WERI-Rb-1 (cell line): Measurements from ENCODE around the gene MUC4.
"Not testable (repeated sequence)": the region's sequence is repeated elsewhere in the genome, so short reads cannot be mapped to it uniquely, and the experiment has no call there.

Experiments used
- DNase-seq: peaks from one replicate; pipeline ENCODE4 v3.0.0-alpha.2; 2020
- H3K27ac ChIP-seq: fragments of 250-450 bp; sonication (Bioruptor Pico); 2 replicates; pipeline ENCODE4 v1.5.1; 2020; ENCODE audit warnings: mild to moderate bottlenecking, moderate library complexity
- H3K27me3 ChIP-seq: fragments of 250-450 bp; sonication (Bioruptor Pico); 2 replicates; pipeline ENCODE4 v1.5.1; 2021; ENCODE audit warnings: mild to moderate bottlenecking, low read depth, moderate library complexity; ENCODE audit not compliant: insufficient read depth, severe bottlenecking
- H3K36me3 ChIP-seq: fragments of 250-450 bp; sonication (Bioruptor Pico); 2 replicates; pipeline ENCODE4 v1.5.1; 2020; ENCODE audit warnings: mild to moderate bottlenecking, moderate library complexity
- H3K4me3 ChIP-seq: 2 replicates; pipeline ENCODE4 v1.5.1; 2011; ENCODE audit warnings: low read depth, mild to moderate bottlenecking, control low read depth, low read length
- H3K9me3 ChIP-seq: fragments of 250-450 bp; sonication (Bioruptor Pico); 2 replicates; pipeline ENCODE4 v1.5.1; 2021; ENCODE audit warnings: mild to moderate bottlenecking, moderate library complexity; ENCODE audit not compliant: severe bottlenecking
- CTCF ChIP-seq: IDR thresholded peaks from 2 replicates; pipeline ENCODE4 v1.5.1; 2011; ENCODE audit warnings: low read depth, mild to moderate bottlenecking, control low read depth, inconsistent platforms, low read length

The MUC4 gene

GRCh38 chr3:195746751-195747150 is 65.0 kb downstream of the MUC4 start:
- no peak for TF ChIP-seq CTCF
- no peak overlapping the region for H3K4me3 ChIP-seq
- H3K27me3 ChIP-seq, result no peaks in the 10 kb centered on the region
- H3K36me3 ChIP-seq, result no peaks in the 10 kb centered on the region
- H3K9me3 ChIP-seq, result no peaks in the 10 kb centered on the region
- H3K27ac ChIP-seq, result no peak overlapping the region
- no peak for DNase-seq

- TF ChIP-seq CTCF, result no peak
- Histone ChIP-seq H3K27me3 (no peaks in the 10 kb centered on the region), H3K27ac (no peak overlapping the region), H3K9me3 (no peaks in the 10 kb centered on the region), H3K36me3 (no peaks in the 10 kb centered on the region), H3K4me3 (no peak overlapping the region)
- no peak for DNase-seq
These were observed 65.4 kb downstream of the MUC4 start for GRCh38 chr3:195746346-195746745.

- Histone ChIP-seq H3K27ac (no peak overlapping the region), H3K36me3 (no peaks in the 10 kb centered on the region), H3K27me3 (no peaks in the 10 kb centered on the region), H3K9me3 (no peaks in the 10 kb centered on the region), H3K4me3 (no peak overlapping the region)
- no peak for TF ChIP-seq CTCF
- no peak for DNase-seq
These were observed 67.3 kb downstream of the MUC4 start for GRCh38 chr3:195744437-195744836.

GRCh38 chr3:195739561-195740111 is 72.1 kb downstream of the MUC4 start:
- Histone ChIP-seq H3K27me3 (no peaks in the 10 kb centered on the region), H3K9me3 (no peaks in the 10 kb centered on the region), H3K4me3 (no peak overlapping the region), H3K36me3 (no peaks in the 10 kb centered on the region), H3K27ac (no peak overlapping the region)
- no peak for TF ChIP-seq CTCF
- DNase-seq, result no peak

GRCh38 chr3:195738274-195739044 is 73.3 kb downstream of the MUC4 start:
- H3K27me3 ChIP-seq, result no peaks in the 10 kb centered on the region
- no peak for TF ChIP-seq CTCF
- DNase-seq, result no peak

GRCh38 chr3:195737782-195738181 is 73.9 kb downstream of the MUC4 start:
- H3K27me3 ChIP-seq, H3K9me3 ChIP-seq, DNase-seq, H3K27ac ChIP-seq, H3K4me3 ChIP-seq, H3K36me3 ChIP-seq: not testable (repeated sequence)

More at GRCh38 chr3:195738274-195739044, 73.3 kb downstream of the MUC4 start:
- Histone ChIP-seq H3K9me3 (no peaks in the 10 kb centered on the region), H3K36me3 (no peaks in the 10 kb centered on the region), H3K27ac (no peak overlapping the region), H3K4me3 (no peak overlapping the region)
